Measurements from ENCODE around the gene PIEZO1. TPM values are rescaled to one million over a fixed set of nuclear protein-coding genes. Genes with fewer than 3 reads are reported as not detected.

The PIEZO1 gene
- total and polyA plus RNA-seq, 10 of the 15 experiments (the other 5 are each of a cell fraction or from before 2014, with no cell fraction given): 1.3 to 169 (median 33.4) TPM

GRCh38 chr16:88817785-88818574 is 33.0 kb upstream of the PIEZO1 start:
- H3K4me2 ChIP-seq (ENCODE audit: control insufficient read depth, insufficient read depth): no peak overlapping the region
- H3K4me1 ChIP-seq (ENCODE audit: control insufficient read depth, insufficient read depth, low read length): no peaks in the 10 kb centered on the region
- no peak for TF ChIP-seq ZNF274 (IDR thresholded peaks at IDR 0.05; ENCODE audit: insufficient read depth, insufficient read length)
- TF ChIP-seq, protein P1, sequence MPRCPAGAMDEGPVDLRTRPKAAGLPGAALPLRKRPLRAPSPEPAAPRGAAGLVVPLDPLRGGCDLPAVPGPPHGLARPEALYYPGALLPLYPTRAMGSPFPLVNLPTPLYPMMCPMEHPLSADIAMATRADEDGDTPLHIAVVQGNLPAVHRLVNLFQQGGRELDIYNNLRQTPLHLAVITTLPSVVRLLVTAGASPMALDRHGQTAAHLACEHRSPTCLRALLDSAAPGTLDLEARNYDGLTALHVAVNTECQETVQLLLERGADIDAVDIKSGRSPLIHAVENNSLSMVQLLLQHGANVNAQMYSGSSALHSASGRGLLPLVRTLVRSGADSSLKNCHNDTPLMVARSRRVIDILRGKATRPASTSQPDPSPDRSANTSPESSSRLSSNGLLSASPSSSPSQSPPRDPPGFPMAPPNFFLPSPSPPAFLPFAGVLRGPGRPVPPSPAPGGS (IDR thresholded peaks at IDR 0.05; ENCODE audit: borderline replicate concordance, insufficient read depth, low read depth, low read length, poor library complexity, severe bottlenecking): peak; percentile 14
- no peak for TF ChIP-seq KAT2A (conservative IDR thresholded peaks at IDR 0.05; ENCODE audit: control insufficient read depth, low read depth, low read length)
- no peak for TF ChIP-seq MEF2B (IDR thresholded peaks at IDR 0.05; ENCODE audit: partially characterized antibody, poor library complexity, severe bottlenecking)
- POLR2A ChIA-PET: no interaction called here
- no peak overlapping the region for H3K27ac ChIP-seq (ENCODE audit: control insufficient read depth, insufficient read depth)
- no peak overlapping the region for H2AFZ ChIP-seq (ENCODE audit: control insufficient read depth, low read depth, low read length)
- CTCF ChIA-PET: interaction anchor here (1.2 to 1.5 kb wide), 2 partner anchors 39 to 398 kb away, joined by 3 to 6 read pairs; partner anchors contain the start of genes GALNS and TRAPPC2L
- DNase-seq (ENCODE audit: low read depth, low spot score) (no peak), FAIRE-seq (no peak), ATAC-seq (no peak)
- RAD21 ChIA-PET (ENCODE audit: unreplicated experiment): no interaction called here
- H3K27me3 ChIP-seq (replicated peaks in 1 of 2; ENCODE audit: control insufficient read depth in 2 of 2, insufficient read depth in 2 of 2, low read length in 1 of 2): no peaks in the 10 kb centered on the region
- 69% methylated on average over 40 of the region's 40 CpGs for WGBS (ENCODE audit: insufficient coverage, insufficient replicate concordance, low lambda C conversion rate, missing lambda C conversion rate)
- intact Hi-C loops (cut with micrococcal nuclease; ENCODE audit: unreplicated experiment) (no loop called here), in situ Hi-C loops (cut with MboI) (no loop called here)
- H3K9ac ChIP-seq (ENCODE audit: control insufficient read depth, insufficient read depth, low read length): no peak overlapping the region
- H4K20me1 ChIP-seq (ENCODE audit: control insufficient read depth, insufficient read depth): no peaks in the 10 kb centered on the region
- no peaks in the 10 kb centered on the region for H3K79me2 ChIP-seq (ENCODE audit: control insufficient read depth, insufficient read depth, low read length)
- SMC1A ChIA-PET (ENCODE audit: uncharacterized antibody, unreplicated experiment): no interaction called here
- no peaks in the 10 kb centered on the region for H3K9me3 ChIP-seq (replicated peaks; ENCODE audit: control insufficient read depth, insufficient read depth, low read length)
- H3K36me3 ChIP-seq (ENCODE audit: control insufficient read depth in 2 of 2, insufficient read depth in 2 of 2, low read length in 1 of 2): no peaks in the 10 kb centered on the region
- no TSS peak for BruUV-seq (replicated peaks)
- no peak overlapping the region for H3K4me3 ChIP-seq

All from GM12878 (cell line).